SW480 (cell line): ENCODE results near the gene NEURL1.
"Not testable (repeated sequence)": the region's sequence is repeated elsewhere in the genome, so short reads cannot be mapped to it uniquely, and the experiment has no call there.

Source experiments
- DNase-seq: peaks from one replicate; pipeline ENCODE4 v3.0.0-alpha.2; 2016; ENCODE audit warnings: low spot score

Gene NEURL1

GRCh38 chr10:103465411-103466179, 27.9 kb upstream of the NEURL1 start:
- no peak for DNase-seq

- DNase-seq: no peak
Measured at GRCh38 chr10:103466734-103467133, 26.8 kb upstream of the NEURL1 start.

GRCh38 chr10:103467406-103467805, 26.1 kb upstream of the NEURL1 start:
- DNase-seq: no peak

- no peak for DNase-seq
Measured at GRCh38 chr10:103469201-103469600, 24.3 kb upstream of the NEURL1 start.

- peak; percentile 81 for DNase-seq
Measured at GRCh38 chr10:103470761-103471653, 22.5 kb upstream of the NEURL1 start.

GRCh38 chr10:103472005-103472404, 21.5 kb upstream of the NEURL1 start:
- no peak for DNase-seq

- no peak for DNase-seq
Measured at GRCh38 chr10:103473261-103473671, 20.2 kb upstream of the NEURL1 start.

GRCh38 chr10:103474077-103474476, 19.4 kb upstream of the NEURL1 start:
- no peak for DNase-seq

GRCh38 chr10:103475437-103475836, 18.1 kb upstream of the NEURL1 start:
- no peak for DNase-seq

- DNase-seq: peak; percentile 23
Measured at GRCh38 chr10:103476046-103476768, 17.3 kb upstream of the NEURL1 start.

- peak; percentile 82 for DNase-seq
Measured at GRCh38 chr10:103478671-103479070, 14.8 kb upstream of the NEURL1 start.

GRCh38 chr10:103479135-103479534, 14.4 kb upstream of the NEURL1 start, which contains the start of gene CALHM3:
Gene CALHM3 (minus strand): TSS chr10:103479240. CDS start chr10:103479032, 208 bp downstream.
- DNase-seq: peak; percentile 90

GRCh38 chr10:103480521-103480920, 13.0 kb upstream of the NEURL1 start:
- DNase-seq: no peak

- DNase-seq: peak; percentile 73
Measured at GRCh38 chr10:103481974-103482531, 11.5 kb upstream of the NEURL1 start.

GRCh38 chr10:103486635-103487409, 6.7 kb upstream of the NEURL1 start:
- DNase-seq: not testable (repeated sequence)

- no peak for DNase-seq
Measured at GRCh38 chr10:103487410-103487708, 6.1 kb upstream of the NEURL1 start.

- no peak for DNase-seq
Measured at GRCh38 chr10:103490986-103491314, 2.6 kb upstream of the NEURL1 start.

GRCh38 chr10:103491729-103492364, 1.7 kb upstream of the NEURL1 start:
- peak; percentile 95 for DNase-seq

GRCh38 chr10:103492655-103493261, 747 bp upstream of the NEURL1 start:
- DNase-seq: no peak
